Measurements from ENCODE around the gene NR2F2. TPM values are rescaled to one million over a fixed set of nuclear protein-coding genes. Genes with fewer than 3 reads are reported as not detected.

NR2F2 gene
- total and polyA plus RNA-seq, 2 of the 13 experiments (the other 11 are each of a cell fraction or from before 2014, with no cell fraction given) = 3.5 to 4.7 TPM

DNA sequence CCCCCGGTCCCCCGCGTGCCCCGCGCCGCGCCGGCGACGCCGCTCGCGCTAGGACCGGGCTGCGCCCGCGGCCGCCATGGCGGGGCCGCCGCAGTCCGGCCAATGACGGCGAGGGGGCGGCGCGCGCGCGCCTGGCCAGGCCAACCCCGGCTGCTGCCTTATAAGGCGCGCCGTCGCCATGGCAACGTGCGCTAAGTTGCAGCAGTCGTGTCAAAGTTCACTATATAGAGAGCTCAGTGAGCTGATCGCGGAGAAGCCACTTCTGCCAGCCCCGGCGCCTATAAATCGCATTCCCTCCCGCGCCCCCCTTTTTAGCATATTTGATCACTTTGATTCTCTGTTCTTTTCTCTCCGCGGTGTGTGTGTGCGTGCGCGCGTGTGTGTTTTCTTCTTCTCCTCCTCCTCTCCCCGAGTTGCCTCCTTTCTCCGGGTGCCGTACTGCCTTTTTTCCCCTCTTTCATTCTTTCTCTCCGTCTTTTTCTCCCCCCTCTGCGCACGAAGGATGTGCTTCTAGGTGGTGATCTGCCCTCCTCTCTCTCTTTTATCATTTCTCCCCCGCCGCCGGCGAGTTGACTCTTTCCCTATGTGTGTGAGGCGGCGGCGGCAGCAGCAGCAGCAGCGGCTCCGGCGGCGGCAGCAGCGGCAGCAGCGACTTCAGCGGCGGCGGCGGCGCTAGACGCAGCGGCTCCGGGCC is at the start of gene NR2F2 (continued):
- peak; percentile 56; the same call in 1 of the 2 replicates for TF ChIP-seq ZFP82 (CRISPR knock-in tag; IDR thresholded peaks at IDR 0.05; ENCODE audit: borderline replicate concordance)
- peak; percentile 52; the same call in 1 of the 2 replicates for TF ChIP-seq YEATS4 (CRISPR knock-in tag; IDR thresholded peaks at IDR 0.05; ENCODE audit: borderline replicate concordance)
- TF ChIP-seq NCOA1 (CRISPR knock-in tag; IDR thresholded peaks at IDR 0.05) = no peak
- TF ChIP-seq CCAR2 (optimal IDR thresholded peaks at IDR 0.05; ENCODE audit: low read depth, low read length) = no peak
- TF ChIP-seq SRSF1 (optimal IDR thresholded peaks at IDR 0.05; ENCODE audit: low read depth, low read length) = no peak
- TF ChIP-seq ZNF761 (CRISPR knock-in tag; conservative IDR thresholded peaks at IDR 0.05) = 0 out of 2 replicates have a peak, but pooled peaks have one; percentile 25
- TF ChIP-seq, protein P1, sequence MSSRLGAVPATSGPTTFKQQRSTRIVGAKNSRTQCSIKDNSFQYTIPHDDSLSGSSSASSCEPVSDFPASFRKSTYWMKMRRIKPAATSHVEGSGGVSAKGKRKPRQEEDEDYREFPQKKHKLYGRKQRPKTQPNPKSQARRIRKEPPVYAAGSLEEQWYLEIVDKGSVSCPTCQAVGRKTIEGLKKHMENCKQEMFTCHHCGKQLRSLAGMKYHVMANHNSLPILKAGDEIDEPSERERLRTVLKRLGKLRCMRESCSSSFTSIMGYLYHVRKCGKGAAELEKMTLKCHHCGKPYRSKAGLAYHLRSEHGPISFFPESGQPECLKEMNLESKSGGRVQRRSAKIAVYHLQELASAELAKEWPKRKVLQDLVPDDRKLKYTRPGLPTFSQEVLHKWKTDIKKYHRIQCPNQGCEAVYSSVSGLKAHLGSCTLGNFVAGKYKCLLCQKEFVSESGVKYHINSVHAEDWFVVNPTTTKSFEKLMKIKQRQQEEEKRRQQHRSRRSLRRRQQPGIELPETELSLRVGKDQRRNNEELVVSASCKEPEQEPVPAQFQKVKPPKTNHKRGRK (CRISPR knock-in tag; IDR thresholded peaks at IDR 0.05) = peak; percentile 70; the same call in 1 of the 2 replicates
- peak; percentile 28; the same call in 1 of the 2 replicates for TF ChIP-seq MYC (CRISPR knock-in tag; IDR thresholded peaks at IDR 0.05; ENCODE audit: borderline replicate concordance)
- peak; percentile 63 for TF ChIP-seq HNF4A (CRISPR knock-in tag; IDR thresholded peaks at IDR 0.05)
- no peak for TF ChIP-seq NR2F6 (IDR thresholded peaks at IDR 0.05)
- peak; percentile 35; the same call in 1 of the 2 replicates for TF ChIP-seq NR2F6 (CRISPR knock-in tag; IDR thresholded peaks at IDR 0.05)
- peak; percentile 28 for TF ChIP-seq AGO1 (IDR thresholded peaks at IDR 0.05; ENCODE audit: low read depth, low read length, poor library complexity, severe bottlenecking)
- peak; percentile 69; the same call in 1 of the 2 replicates for TF ChIP-seq ZNF205 (CRISPR knock-in tag; IDR thresholded peaks at IDR 0.05)
- TF ChIP-seq KDM5A (IDR thresholded peaks at IDR 0.05; ENCODE audit: borderline replicate concordance, low read length) = no peak
- no peak for TF ChIP-seq ZNF232 (CRISPR knock-in tag; IDR thresholded peaks at IDR 0.05; ENCODE audit: borderline replicate concordance)
- TF ChIP-seq, protein P2, sequence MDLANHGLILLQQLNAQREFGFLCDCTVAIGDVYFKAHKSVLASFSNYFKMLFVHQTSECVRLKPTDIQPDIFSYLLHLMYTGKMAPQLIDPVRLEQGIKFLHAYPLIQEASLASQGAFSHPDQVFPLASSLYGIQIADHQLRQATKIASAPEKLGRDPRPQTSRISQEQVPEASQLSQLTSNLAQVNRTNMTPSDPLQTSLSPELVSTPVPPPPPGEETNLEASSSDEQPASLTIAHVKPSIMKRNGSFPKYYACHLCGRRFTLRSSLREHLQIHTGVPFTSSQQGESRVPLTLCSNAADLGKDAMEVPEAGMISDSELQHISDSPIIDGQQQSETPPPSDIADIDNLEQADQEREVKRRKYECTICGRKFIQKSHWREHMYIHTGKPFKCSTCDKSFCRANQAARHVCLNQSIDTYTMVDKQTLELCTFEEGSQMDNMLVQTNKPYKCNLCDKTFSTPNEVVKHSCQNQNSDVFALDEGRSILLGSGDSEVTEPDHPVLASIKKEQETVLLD (CRISPR knock-in tag; IDR thresholded peaks at IDR 0.05; ENCODE audit: low read depth) = peak; percentile 47; the same call in 1 of the 2 replicates
- TF ChIP-seq ASH2L (IDR thresholded peaks at IDR 0.05; ENCODE audit: insufficient read length, low read depth, low read length) = peak; percentile 86
- 0 out of 2 replicates have a peak, but pooled peaks have one; percentile 43 for TF ChIP-seq HMG20B (CRISPR knock-in tag; conservative IDR thresholded peaks at IDR 0.05)
- no peak for TF ChIP-seq FOXC1 (CRISPR knock-in tag; IDR thresholded peaks at IDR 0.05; ENCODE audit: borderline replicate concordance)
- no peak; the same call in 1 of the 2 replicates for TF ChIP-seq CREB1 (IDR thresholded peaks at IDR 0.05)
- no peak for TF ChIP-seq CREB1 (CRISPR knock-in tag; IDR thresholded peaks at IDR 0.05)
- TF ChIP-seq, protein P3, sequence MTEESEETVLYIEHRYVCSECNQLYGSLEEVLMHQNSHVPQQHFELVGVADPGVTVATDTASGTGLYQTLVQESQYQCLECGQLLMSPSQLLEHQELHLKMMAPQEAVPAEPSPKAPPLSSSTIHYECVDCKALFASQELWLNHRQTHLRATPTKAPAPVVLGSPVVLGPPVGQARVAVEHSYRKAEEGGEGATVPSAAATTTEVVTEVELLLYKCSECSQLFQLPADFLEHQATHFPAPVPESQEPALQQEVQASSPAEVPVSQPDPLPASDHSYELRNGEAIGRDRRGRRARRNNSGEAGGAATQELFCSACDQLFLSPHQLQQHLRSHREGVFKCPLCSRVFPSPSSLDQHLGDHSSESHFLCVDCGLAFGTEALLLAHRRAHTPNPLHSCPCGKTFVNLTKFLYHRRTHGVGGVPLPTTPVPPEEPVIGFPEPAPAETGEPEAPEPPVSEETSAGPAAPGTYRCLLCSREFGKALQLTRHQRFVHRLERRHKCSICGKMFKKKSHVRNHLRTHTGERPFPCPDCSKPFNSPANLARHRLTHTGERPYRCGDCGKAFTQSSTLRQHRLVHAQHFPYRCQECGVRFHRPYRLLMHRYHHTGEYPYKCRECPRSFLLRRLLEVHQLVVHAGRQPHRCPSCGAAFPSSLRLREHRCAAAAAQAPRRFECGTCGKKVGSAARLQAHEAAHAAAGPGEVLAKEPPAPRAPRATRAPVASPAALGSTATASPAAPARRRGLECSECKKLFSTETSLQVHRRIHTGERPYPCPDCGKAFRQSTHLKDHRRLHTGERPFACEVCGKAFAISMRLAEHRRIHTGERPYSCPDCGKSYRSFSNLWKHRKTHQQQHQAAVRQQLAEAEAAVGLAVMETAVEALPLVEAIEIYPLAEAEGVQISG (CRISPR knock-in tag; IDR thresholded peaks at IDR 0.05) = peak; percentile 26; the same call in 1 of the 2 replicates
- TF ChIP-seq SNRNP70 (IDR thresholded peaks at IDR 0.05; ENCODE audit: low read depth, low read length) = no peak
- no peak for TF ChIP-seq GPN1 (CRISPR knock-in tag; IDR thresholded peaks at IDR 0.05; ENCODE audit: borderline replicate concordance)
- TF ChIP-seq ARNT2 (CRISPR knock-in tag; IDR thresholded peaks at IDR 0.05; ENCODE audit: low read depth) = no peak
